HG03558 (cell line): ENCODE results near the gene ASB16.
"Not testable (repeated sequence)": the region's sequence is repeated elsewhere in the genome, so short reads cannot be mapped to it uniquely, and the experiment has no call there.

Experiments
- ATAC-seq: cut with Tn5 transposase; IDR thresholded peaks from one replicate; pipeline ENCODE4 v1.9.1; 2021; ENCODE audit warnings: moderate number of reproducible peaks; ENCODE audit not compliant: unreplicated experiment; ENCODE audit errors: extremely low read depth

The ASB16 gene

DNA sequence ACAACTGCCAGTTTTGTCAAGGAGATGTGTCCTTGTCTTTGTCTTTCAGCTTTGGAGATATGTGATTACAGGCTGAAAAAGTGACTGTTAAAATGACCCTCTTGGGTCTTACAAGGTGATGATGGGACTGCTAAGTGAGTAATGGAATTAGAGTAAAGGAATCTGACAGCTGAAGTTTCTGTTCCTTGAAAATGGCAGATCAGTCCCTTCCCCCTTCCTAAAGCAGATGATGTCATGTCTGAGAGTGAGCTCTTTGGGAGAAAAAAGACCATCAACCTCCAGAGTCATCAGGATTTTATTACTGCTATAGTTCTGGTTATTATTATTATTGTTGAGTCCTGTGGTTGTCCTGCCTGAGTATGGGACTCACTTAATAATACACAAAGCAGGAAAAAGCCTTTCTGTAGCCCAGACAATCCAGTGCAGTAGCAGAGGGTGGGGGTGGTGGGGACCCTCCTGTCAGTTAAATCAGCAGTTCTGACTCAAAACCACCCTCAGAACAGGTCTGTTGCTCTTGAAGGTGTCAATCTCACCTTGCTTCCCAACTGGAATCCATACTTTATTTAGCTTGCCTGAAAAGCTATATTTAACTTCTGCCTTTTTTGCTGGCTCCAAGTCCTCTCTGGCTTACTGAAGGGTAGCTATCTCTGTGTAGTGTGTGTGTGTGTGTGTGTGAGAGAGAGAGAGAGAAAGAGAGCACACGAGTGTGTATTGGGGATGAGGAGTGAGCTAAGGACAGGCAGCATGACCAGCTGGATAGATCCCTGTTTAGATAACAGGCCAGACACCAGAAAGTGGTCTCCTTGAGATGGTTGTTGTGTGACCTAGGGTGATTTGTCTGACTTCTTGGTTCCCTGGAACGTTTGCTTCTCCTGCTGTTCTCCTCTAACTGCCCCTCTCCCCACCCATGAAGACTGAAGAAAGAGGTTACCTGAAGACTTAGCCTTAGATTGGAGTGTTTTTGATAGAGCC lies 23.8 kb upstream of the ASB16 start:
- no peak for ATAC-seq

DNA sequence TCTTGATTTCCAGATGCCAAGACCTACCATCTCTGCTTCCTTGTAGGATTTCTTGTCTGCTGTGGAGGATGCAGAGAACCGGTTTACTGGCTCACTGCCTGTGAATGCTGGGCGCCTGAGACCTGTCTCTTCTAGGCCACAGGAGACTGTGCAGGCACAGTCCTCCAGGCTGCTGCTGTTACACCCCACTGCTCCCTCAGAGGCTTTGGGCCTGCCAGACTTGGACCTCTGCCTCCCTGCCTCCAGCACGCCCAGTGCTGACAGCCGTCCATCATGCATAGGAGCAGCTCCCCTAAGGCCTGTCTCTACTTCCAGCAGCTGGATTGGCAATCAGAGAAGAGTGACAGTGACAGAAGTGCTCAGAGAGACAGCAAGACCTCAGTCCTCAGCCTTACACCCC lies 22.7 kb upstream of the ASB16 start:
- no peak for ATAC-seq

DNA sequence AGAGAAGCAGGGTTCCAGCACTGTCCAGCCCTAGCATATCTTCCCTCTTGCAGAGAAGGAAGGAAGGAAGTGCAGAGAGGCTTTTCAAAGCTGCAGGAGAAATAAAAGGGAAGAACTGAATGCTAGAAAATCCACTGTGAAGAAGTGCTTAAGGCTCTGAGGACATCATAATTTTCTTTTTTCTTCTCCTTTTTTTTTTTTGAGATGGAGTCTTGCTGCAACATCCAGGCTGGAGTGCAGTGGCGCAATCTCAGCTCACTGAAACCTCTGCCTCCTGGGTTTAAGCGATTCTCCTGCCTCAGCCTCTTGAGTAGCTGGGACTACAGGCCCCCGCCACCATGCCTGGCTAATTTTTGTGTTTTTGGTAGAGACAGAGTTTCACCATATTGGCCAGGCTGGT lies 21.4 kb upstream of the ASB16 start:
- not testable (repeated sequence) for ATAC-seq

- no peak for ATAC-seq
Observed at GRCh38 chr17:44149750-44150329, 20.7 kb upstream of the ASB16 start.

GRCh38 chr17:44152875-44153274 lies 17.6 kb upstream of the ASB16 start:
- no peak for ATAC-seq

- ATAC-seq = no peak
Observed at GRCh38 chr17:44155488-44155887, 15.0 kb upstream of the ASB16 start.

DNA sequence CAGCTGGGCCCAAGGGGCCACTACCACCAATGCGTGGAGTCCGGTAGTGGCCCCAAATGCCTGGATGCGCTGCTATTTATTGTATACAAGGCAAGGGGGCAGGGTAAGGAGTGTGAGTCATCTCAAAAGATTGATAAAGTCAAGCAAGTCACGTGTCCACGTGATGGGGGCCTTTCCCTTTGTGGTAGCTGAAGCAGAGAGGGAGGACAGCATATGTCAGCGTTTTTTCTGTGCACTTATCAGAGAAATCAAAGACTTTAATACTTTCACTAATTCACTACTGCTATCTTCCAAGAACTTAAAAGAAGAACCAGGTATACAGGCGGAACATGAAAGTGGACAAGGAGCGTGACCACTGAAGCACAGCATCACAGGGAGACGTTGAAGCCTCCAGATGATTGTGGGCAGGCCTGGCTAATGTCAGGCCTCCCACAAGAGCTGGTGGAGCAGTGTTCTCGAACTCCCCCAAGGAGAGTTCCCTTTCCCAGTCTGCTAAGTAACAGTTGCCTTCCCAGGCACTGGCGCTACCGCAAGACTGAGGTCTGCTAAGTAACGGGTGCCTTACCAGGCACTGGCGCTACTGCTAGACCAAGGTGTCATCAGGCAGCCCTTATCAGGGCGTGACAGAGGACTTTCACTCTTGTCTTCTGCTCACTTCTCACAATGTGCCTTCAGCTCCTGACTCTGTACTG lies 10.8 kb upstream of the ASB16 start:
- ATAC-seq = no peak

- no peak for ATAC-seq
Observed at GRCh38 chr17:44164476-44164875, 6.0 kb upstream of the ASB16 start.

DNA sequence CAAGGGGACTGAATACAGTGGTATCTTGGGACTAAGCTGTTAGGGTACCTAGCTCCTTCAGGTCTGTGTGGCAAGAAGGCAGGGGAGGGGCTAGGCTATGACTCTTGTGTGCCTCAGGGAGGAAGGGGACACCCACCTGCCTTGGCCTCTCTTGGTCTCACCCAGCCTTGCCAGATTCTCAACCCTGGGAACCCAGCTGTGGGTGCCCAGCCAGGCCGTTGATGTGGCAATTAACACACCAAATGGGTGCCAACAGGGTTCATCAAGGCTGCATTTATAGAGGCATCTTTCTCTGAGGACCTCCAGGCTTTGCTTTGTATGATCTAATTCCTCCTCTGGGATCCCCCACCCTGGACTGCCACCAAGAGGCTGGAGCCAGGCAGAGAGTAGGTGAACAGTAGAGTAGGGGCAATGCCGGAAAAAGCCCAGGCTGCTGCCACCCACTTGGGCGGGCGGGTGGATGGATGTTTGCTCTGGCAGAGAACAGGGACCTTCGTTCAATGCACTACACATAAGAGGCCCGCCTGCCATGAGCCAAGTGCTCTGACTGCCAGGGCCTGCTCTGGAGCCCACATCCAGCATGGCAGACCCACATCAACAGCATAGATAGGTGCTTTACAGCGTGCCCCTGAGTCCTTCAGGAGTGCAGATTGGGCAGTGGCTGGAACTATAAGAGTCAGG lies 3.2 kb upstream of the ASB16 start:
- no peak for ATAC-seq

GRCh38 chr17:44170135-44170498 lies 387 bp upstream of the ASB16 start:
- ATAC-seq = no peak

GRCh38 chr17:44171931-44172455 lies 1.5 kb downstream of the ASB16 start:
- ATAC-seq = no peak

GRCh38 chr17:44174427-44174826 lies 3.9 kb downstream of the ASB16 start:
- ATAC-seq = no peak

DNA sequence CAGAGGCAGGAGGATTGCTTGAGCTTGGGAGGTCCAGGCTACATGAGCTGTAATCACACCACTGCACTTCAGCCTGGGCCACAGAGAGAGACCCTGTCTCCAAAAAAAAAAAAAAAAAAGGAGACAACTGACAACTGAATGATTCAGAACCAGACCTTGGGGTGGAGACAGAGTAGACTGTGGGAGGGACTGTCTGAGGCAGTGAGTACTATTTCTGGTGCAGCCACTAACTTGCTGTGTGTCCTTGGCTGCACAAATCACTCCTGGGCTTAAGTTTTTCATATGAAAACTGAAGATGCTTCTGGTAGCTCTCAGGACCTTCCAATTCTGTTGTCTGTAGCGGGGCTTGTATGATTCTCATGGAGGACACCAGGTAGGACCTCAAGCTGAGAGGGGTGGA lies 5.8 kb downstream of the ASB16 start:
- ATAC-seq = no peak

GRCh38 chr17:44176671-44177501 lies 6.4 kb downstream of the ASB16 start:
- no peak for ATAC-seq

GRCh38 chr17:44177640-44178039 lies 7.1 kb downstream of the ASB16 start:
- no peak for ATAC-seq

DNA sequence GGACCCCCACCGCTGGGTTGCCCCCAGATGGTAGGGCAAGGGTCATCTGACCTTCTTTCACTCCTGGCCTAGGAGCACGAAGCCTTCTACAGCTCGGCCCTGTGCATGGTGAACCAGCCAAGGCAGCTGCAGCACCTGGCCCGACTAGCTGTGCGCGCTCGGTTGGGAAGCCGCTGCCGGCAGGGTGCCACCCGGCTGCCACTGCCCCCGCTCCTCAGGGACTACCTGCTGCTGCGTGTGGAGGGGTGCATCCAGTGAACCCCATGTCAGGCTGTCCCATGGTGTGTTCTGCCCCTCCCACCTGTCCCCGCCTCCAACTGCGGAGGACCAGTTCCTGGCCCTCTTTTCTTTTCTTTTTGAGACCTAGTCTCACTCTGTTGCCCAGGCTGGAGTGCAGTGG lies 7.6 kb downstream of the ASB16 start:
- ATAC-seq = no peak

DNA sequence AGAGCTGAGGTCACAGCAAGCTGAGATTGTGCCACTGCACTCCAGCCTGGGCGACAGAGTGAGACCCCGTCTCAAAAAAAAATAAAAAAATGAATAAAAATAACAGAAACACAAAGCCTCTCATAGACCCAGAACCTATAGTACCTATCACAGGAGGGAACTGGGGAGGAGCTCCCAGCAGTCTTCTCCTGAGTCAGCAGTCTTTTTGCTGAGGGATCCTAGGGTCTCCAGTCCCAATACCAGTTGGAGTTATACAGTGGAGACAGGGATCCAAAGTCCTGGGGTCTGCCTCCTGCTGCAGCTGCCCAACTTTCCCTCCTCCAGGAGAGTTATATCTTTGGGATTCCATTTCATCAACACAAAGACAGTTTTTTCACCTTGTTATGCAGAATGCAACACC lies 12.5 kb downstream of the ASB16 start:
- no peak for ATAC-seq

- ATAC-seq = no peak
Observed at GRCh38 chr17:44184212-44184810, 13.8 kb downstream of the ASB16 start.
